HG02642 (cell line): ENCODE results near the gene PHYH.
"Not testable (repeated sequence)": the region's sequence is repeated elsewhere in the genome, so short reads cannot be mapped to it uniquely, and the experiment has no call there.

Experiments
- ATAC-seq: cut with Tn5 transposase; IDR thresholded peaks from one replicate; pipeline ENCODE4 v1.9.1; 2021; ENCODE audit warnings: mild to moderate bottlenecking; ENCODE audit not compliant: unreplicated experiment, poor library complexity

Gene PHYH

DNA sequence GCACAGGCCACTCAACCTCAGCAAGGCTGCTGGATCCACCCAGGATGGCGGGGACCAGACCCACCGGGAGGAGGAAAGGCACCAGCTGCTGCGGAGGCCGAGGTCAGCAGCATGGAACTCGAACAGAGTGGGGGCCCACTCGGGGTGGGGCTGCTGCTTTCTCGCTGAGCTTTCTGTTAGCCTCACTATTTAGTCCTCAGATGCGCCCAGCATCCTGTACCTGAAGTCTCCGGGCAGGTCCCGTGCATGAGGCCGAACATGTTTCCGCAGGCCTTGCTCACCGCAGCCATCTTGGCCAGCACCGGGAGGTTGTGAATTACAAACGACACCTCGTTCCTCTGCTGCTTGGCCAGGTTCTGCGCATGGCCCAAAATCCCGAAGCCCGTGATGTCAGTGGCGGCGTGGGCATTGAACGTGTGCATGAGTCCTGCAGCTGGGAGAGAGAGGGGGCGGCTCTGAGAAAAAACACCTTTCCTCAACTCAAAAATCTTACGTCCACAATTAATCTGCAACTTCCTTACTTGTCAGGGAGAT lies 22.8 kb upstream of the PHYH start:
- ATAC-seq: no peak

DNA sequence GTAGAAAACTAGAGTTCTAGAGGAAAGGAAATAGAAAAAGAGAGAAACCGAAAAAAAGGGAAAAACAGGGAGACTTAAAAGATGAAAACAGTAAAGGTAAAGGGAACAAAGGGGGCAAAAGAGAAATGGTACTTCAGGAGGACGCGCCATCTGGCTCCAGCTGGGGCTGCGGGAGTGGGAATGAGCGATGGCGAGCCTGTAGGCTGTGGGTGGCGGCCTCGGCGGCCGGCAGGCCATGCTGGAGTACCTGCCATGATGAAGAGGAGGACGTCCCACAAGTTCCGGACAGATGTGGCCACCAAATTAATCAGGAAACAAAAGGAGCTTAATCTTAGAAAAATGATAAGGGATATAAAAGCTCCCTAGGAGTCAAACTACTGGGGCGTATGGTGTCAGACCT lies 21.7 kb upstream of the PHYH start:
- no peak for ATAC-seq

DNA sequence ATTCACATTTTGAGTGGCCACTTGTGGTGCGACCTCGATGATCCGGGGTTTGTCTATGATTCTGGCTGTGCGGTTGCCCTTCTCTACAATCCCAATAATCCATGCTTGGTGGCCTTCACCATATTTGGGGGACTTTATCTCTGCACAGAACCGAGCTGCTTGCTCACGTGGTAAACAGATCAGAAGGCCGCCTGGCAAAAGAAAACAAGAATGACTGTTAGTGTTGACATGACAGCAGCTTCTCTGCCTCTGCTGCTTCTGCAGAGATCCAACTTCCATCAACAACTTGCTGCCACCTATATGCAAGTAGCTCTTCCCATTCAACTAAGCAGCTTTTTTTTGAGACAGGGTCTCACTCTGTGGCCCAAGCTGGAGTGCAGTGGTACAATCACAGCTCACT lies 19.3 kb upstream of the PHYH start:
- ATAC-seq: no peak

DNA sequence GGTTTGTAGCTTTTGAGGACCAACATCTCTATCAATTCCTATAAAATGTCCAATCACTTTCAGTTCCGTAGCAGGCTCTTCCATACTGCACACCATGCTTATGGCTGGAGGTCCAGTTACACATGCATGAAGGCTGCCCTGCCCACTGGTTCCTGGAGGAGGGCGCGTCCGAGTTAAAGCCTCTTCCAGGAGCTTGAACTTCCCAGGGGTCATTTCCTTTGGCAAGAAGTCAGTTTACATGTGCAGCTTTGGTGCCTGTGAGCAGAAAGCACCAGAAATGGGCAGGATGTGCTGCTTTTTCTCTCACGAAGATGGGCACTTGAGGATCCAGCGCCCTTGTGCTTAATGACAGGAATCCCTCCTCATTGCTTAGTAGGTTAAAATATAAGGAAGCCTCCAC lies 17.6 kb upstream of the PHYH start:
- ATAC-seq: no peak

DNA sequence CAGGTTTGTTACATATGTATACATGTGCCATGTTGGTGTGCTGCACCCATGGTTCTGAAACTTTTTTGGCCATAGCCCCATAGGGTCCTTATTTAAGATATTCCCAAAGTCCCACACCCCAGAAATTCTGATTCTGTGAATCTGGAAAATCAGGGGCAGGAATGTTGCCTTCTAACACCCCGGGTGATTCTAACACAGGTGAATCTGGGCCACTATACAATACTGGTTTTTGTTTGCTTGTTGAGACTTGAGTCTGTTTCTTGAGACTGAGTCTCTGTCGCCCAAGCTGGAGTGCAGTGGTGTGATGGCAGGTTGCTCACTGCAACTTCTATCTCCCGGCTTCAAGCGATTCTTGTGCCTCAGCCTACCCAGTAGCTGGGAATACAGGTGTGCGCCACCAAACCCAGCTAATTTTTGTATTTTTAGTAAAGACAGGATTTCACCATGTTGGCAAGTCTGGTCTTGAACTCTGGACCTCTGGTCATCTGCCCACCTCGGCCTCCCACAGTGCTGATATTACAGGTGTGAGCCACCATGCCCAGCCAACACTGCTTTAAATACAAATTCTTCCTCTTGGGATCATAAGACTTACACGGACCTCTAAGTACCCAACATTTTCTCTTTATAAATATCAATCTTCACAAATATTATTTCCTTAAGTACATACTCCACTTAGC lies 16.9 kb upstream of the PHYH start:
- no peak for ATAC-seq

DNA sequence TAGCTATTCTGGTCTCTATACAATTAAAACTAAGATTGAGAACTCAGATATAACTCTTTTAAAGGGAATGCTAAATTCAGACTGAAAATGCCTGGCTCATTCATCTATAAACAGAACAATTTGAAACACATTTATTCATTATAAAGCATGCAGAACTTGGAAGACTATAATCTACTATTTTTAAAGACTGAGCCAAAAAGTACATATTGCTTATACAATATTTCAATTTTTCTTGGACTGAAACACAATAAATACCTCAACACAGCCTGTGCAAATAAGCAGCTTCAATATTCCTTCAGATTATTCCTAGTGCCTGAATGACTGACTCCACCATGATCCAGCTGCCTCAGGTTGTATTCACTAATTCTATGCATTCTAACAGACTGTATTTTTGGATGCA lies 15.5 kb upstream of the PHYH start:
- ATAC-seq: no peak

DNA sequence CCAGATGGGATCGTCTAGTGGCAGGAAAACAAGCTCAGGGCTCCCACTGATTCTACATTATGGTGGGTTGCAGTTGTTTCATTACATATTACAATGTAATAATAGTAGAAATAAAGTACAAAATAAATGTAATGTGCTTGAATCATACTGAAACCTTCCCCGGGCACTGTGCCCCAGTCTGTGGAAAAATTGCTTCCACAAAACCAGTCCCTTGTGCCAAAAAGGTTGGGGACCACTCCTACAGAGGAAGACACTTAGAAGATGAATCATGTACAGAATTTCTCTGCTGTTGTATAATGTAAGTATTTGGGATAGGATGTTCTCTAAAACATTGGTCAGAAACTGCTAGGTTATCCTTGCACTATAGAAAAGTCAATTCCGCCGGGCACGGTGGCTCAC lies 11.3 kb upstream of the PHYH start:
- no peak for ATAC-seq

DNA sequence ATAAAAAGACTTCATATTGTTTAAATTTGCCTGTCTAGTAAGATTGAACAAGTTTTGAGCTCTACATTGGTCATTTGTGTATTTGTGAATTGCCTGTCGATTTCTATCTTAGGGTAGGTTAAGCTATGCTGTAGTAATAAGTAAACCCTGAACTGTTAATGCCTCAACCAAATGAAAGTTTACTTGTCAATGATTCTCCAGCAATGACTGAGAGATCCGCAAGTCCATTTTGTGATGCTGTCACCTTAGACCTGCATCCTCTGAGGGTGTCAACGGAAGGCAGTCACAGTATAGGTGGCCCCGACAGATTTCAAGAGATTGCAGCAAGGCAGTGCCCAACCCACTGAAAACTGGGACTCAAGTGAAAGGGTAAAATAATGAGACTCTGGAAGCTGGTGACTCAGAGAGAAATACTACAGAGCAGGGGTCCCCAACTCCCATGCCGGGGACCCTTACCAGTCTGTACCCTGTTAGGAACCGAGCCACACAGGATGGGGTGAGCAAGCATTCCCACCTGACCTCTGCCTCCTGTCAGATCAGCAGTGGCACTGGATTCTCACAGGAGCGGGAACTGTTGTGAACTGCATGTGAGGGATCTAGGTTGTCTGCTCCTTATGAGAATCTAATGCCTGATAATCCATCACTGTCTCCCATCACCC lies 10.8 kb upstream of the PHYH start:
- ATAC-seq: no peak

DNA sequence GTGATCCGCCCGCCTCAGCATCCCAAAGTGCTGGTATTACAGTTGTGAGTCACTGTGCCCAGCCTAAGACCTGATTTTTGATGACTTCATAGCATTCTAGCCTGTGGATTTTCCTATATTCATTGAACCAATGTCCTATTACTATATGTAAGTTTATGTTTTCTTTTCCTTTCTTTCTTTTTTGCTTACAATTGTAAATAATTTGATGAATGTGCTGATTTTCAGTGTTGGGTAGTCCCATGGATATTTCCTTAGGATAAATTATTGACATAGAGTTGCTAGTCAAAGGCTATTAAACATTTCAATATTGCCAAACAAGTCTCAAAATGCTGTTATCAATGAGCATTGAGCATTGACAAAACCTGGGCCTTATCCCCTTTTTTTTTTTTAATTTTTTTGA lies 9.9 kb upstream of the PHYH start:
- ATAC-seq: no peak

DNA sequence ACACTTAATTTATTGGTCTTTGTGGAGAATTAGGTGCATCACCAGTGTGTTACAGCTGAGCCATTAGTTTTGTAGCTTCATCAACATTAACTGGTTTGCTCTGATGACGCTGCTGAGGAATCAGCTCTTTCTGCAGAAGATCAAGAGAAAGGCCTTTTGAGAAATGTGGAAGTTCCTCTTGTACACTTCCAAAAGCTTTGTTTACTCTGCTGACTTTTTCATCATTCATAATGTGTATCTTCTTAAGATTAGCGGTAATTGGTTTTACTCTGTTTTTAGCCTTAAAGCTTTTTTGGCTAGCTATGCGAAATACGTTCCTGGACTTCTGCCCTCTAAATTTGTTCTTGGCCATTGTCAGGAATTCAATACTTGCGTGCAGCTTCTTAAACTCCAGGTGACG lies 8.2 kb upstream of the PHYH start:
- ATAC-seq: no peak

DNA sequence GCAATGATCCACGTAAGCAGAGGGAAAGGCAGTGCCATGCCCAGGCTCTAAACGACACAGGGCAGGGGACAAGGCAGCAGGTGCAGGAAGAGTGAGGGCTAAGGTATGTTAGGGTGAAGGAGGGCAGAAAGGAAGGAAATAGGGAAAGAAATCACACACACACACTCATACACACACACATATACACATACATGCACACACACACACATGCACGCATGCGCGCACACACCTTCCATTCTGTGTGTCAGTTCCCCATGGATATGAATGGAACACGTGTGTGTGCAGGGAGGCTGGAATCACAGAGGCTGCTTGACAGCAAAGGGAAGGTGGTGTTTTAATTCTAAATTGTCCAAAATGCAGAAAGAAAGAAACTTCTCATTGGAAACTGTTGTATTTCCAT lies 6.2 kb upstream of the PHYH start:
- ATAC-seq: no peak

DNA sequence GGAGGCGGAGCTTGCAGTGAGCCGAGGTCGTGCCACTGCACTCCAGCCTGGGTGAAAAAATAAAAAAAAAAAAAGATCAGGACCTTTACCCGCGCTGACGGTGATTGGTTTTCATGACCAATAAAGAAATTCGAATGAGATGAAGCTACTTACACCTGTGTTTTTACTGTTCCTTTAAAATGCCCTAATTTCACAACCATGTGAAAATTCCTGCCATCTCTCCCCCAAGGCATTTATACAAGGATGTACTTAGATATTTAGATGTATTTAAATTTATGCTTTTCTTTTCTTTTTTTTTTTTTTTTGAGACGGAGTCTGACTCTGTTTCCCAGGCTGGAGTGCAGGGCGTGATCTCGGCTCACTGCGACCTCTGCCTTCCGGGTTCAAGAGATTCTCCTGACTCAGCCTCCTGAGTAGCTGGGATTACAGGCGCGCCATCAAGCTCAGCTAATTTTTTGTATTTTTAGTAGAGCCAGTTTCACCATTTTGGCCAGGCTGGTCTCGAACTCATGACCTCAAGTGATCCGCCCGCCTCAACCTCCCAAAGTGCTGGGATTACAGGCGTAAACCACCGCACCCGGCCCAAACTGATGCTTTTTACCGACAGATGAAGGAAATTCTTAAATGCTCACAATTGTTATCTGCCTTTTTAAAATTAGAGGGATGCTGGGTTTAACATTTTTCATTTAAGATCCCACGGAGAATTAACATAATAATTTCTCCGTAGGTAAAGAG lies 3.1 kb upstream of the PHYH start:
- no peak for ATAC-seq

DNA sequence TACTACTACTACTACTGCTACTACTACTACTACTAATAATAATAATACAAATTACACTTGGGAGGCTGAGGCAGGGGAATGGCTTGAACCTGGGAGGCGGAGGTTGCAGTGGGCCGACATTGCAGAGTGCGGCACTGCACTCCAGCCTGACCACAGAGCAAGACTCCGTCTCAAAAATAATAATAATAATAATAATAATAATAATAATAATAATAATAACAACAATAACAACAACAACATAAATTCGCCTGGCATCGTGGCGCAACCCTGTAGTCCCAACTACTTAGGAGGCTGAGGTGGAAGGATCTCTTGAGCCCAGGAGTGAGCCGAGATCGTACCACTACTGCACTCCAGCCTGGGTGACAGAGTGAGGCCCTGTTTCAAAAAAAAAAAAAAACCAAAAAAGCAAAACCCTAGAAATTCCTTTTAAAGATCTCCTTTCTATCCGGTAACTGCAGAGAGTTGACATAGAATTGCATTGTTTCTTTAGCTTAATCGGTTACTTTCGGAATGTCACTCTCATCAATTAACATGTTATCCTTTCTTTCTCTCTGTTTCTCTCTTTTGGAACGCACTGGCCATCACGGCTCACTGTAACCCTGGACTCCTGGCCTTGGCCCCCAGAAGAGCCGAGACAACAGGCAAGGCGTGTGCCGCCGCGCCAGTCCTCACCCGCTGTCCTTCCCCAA lies 972 bp downstream of the PHYH start:
- no peak for ATAC-seq

DNA sequence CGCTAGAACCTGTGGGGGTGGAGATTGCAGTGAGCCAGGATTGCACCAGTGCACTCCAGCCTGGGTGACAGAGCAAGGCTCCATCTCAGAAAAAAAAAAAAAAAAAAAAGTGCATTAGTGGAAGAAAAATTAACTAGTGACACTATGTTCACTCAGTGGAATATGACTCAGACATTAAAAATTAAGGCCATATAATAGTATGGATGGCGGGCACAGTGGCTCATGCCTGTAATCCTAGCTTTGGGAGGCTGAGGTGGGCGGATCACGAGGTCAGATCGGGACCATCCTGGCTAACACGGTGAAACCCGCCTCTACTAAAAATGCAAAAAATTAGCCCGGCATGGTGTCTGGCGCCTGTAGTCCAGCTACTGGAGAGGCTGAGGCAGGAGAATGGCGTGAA lies 3.4 kb downstream of the PHYH start:
- no peak for ATAC-seq

DNA sequence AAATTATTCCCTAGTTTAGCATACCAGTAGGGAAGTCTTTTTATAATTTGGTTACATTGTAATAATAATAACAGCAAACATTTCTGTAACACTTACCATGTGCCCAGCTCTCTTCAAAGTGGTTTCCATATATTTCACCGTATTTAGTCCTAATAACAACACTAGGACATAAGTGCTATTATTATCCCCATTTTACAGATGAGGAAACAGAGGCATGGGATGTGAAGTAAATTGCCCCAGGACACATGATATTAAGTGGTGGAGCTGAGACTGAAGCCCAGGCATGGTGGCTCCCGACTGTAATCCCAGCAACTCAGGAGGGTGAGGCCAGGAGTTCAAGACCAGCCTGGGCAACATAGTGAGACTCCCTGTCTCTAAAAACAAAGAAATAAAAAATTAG lies 5.1 kb downstream of the PHYH start:
- ATAC-seq: no peak

DNA sequence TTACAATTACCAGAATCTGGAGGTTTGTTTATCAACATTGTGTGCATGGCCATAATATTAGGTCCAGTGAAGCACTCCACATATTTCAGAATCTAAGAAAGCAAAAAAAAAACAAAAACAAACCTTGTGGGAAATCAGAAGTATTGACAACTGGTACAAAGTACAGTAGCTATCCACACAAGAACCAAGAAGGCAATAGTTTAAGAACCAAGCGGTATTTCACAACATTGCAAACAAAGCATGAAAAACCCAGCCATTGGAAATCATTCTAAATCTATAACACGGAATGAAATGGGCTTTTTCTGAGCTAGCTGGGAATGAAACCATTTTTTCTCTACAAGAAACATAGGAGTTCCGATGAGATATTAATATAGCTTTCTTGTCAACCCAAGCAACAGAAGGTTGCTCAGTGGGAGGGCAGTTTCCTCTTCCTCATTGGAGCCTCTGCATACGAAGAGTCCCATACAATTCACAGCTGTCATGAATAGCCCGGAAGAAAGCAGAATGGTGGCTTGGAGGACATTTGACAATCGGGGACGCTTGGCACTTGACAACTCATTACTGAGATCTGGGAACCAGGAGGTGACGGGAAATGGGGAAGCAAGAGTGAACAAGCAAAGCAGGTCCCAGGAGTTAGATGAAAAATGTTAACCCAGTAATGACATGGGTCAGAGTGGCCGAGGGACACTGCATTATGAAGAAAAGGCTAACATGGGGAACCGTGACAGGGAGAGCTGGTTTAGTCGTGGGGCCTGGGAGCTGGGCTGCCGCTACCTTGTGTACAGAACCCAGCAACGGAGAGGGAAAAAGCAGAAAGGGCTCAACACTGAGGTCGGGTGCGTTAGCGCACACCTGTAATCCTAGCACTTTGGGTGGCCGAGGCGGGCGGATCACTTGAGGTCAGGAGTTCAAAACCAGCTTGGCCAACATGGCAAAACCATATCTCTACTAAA lies 7.8 kb downstream of the PHYH start:
- no peak for ATAC-seq

DNA sequence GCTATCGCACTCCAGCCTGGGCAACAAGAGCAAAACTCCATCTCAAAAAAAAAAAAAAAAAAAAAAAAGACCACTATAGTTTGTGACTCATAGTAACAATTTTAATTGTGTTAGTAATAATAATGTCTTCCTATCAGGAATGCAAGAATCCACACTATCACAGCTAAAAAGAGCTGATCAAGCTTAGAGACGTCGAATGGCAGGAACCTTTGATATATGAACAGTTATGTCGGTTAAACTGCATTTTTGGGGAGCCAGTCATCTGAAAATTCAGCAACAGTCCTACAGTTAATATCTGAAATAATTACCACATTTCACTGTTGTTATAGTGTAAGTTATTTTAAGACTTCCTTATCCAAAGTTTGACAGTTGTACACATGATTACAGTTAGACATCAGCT lies 8.8 kb downstream of the PHYH start:
- ATAC-seq: no peak

DNA sequence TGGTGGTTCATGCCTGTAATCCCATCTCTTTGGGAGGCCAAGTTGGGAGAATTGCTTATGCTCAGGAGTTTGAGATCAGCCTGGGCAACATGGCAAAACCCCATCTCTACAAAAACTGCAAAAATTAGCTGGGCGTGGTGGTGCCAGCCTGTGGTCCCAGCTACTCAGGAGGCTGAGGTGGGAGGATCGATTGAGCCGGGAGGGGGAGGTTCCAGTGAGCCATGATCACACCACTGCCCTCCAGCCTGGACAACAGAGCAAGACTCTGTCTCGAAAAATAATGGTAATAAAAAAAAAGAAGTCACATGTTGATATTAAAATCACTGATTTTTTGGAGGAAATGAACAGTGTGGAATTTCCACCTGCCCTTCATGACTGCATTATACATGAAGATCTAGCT lies 15.8 kb downstream of the PHYH start:
- no peak for ATAC-seq

DNA sequence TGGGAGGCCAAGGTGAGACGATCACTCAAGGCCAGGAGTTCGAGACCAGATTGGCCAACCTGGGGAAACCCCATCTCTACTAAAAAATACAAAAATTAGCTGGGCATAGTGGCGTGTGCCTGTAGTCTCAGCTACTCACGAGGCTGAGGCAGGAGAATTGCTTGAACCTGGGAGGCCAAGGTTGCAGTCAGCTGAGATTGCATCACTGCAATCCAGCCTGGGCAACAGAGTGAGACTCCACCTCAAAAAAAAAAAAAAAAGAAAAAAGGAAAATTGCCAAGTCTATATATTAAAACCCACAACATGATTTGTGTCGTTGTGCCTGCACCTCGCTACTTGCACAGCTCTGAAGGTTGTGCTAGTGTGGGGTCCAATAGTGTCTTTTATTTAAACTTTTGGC lies 17.5 kb downstream of the PHYH start:
- not testable (repeated sequence) for ATAC-seq
